GM23338 (cell line): ENCODE data around the gene CCDC149. TPM values are rescaled to one million over a fixed set of nuclear protein-coding genes. Genes with fewer than 3 reads are reported as not detected.

ENCODE experiments used
- ATAC-seq: fragments of 200-7000 bp; cut with Tn5 transposase; 3 replicates; pipeline ENCODE4 v1.9.1; 2020
- DNase-seq: peaks from one replicate; pipeline ENCODE4 v3.0.0-alpha.2; 2015; ENCODE audit warnings: low spot score
- H2AFZ ChIP-seq: fragments of 200-600 bp; sonication (generic); 2 replicates; pipeline ENCODE4 v1.8.0; 2016; ENCODE audit warnings: antibody characterized with exemption, mild to moderate bottlenecking, moderate library complexity
- H3F3A ChIP-seq: fragments of 200-600 bp; sonication (generic); replicated peaks from 2 replicates; pipeline ENCODE4 v1.8.0; 2017; ENCODE audit warnings: antibody characterized with exemption, mixed run types, low read depth
- H3K27ac ChIP-seq: fragments of 200-600 bp; sonication (generic); 2 replicates; pipeline ENCODE4 v1.6.1; 2016; ENCODE audit warnings: low read depth
- H3K27me3 ChIP-seq: fragments of 200-600 bp; sonication (generic); 2 replicates; pipeline ENCODE4 v1.8.0; 2016; ENCODE audit warnings: mild to moderate bottlenecking, mixed run types, moderate library complexity; ENCODE audit not compliant: insufficient read depth
- H3K36me3 ChIP-seq: fragments of 200-600 bp; sonication (generic); 2 replicates; pipeline ENCODE4 v1.8.0; 2016; ENCODE audit warnings: mild to moderate bottlenecking; ENCODE audit not compliant: insufficient read depth
- H3K4me1 ChIP-seq: fragments of 200-600 bp; sonication (generic); 2 replicates; pipeline ENCODE4 v1.8.0; 2016; ENCODE audit warnings: mild to moderate bottlenecking, moderate library complexity; ENCODE audit not compliant: insufficient read depth
- H3K4me2 ChIP-seq: fragments of 200-600 bp; sonication (generic); 2 replicates; pipeline ENCODE4 v1.7.1; 2017; ENCODE audit warnings: mixed run types
- H3K4me3 ChIP-seq: fragments of 200-600 bp; sonication (generic); 2 replicates; pipeline ENCODE4 v1.6.1; 2016; ENCODE audit warnings: mixed run types
- H3K79me2 ChIP-seq: fragments of 200-600 bp; sonication (generic); replicated peaks from 2 replicates; pipeline ENCODE4 v1.8.0; 2017; ENCODE audit warnings: mild to moderate bottlenecking; ENCODE audit not compliant: insufficient read depth
- H3K9me2 ChIP-seq: fragments of 200-600 bp; sonication (generic); 2 replicates; pipeline ENCODE4 v1.8.0; 2017; ENCODE audit not compliant: insufficient read depth
- H4K20me1 ChIP-seq: fragments of 200-600 bp; sonication (generic); replicated peaks from 2 replicates; pipeline ENCODE4 v1.8.0; 2017; ENCODE audit warnings: mild to moderate bottlenecking; ENCODE audit not compliant: insufficient read depth
- H3K27ac Mint-ChIP-seq: 2 replicates; pipeline ENCODE4 v1.8.0; 2020; ENCODE audit warnings: inconsistent platforms, mild to moderate bottlenecking, moderate library complexity, mixed read lengths
- H3K27me3 Mint-ChIP-seq: 3 replicates; pipeline ENCODE4 v1.8.0; 2022; ENCODE audit warnings: low read depth, mild to moderate bottlenecking, moderate library complexity, mixed read lengths, inconsistent platforms; ENCODE audit not compliant: insufficient read depth, poor library complexity
- H3K36me3 Mint-ChIP-seq: 3 replicates; pipeline ENCODE4 v1.8.0; 2021; ENCODE audit warnings: low read depth, mild to moderate bottlenecking, inconsistent platforms, moderate library complexity, mixed read lengths
- H3K4me1 Mint-ChIP-seq: 3 replicates; pipeline ENCODE4 v1.8.0; 2020; ENCODE audit warnings: mild to moderate bottlenecking, inconsistent platforms, mixed read lengths
- H3K4me3 Mint-ChIP-seq: 3 replicates; pipeline ENCODE4 v1.8.0; 2021; ENCODE audit warnings: moderate library complexity, mild to moderate bottlenecking, inconsistent platforms, mixed read lengths
- H3K9me3 Mint-ChIP-seq: 3 replicates; pipeline ENCODE4 v1.8.0; 2020; ENCODE audit warnings: moderate library complexity, mild to moderate bottlenecking, inconsistent platforms, mixed read lengths
- CREB1 ChIP-seq: fragments of 250-450 bp; sonication (Bioruptor Pico); IDR thresholded peaks from 2 replicates; pipeline ENCODE4 v1.5.0; 2020; ENCODE audit warnings: low read depth, mild to moderate bottlenecking, moderate library complexity
- ETS1 ChIP-seq: IDR thresholded peaks from 2 replicates; pipeline ENCODE4 v1.6.1; 2016; ENCODE audit warnings: antibody characterized with exemption
- EZH2 ChIP-seq: fragments of 200-600 bp; sonication (generic); IDR thresholded peaks from one replicate; pipeline ENCODE4 v1.8.0; 2017; ENCODE audit warnings: antibody characterized with exemption, mild to moderate bottlenecking, low read depth; ENCODE audit not compliant: unreplicated experiment
- NANOG ChIP-seq: IDR thresholded peaks from 2 replicates; pipeline ENCODE4 v1.6.1; 2016; ENCODE audit warnings: antibody characterized with exemption, borderline replicate concordance
- POLR2AphosphoS5 ChIP-seq: IDR thresholded peaks from 2 replicates; pipeline ENCODE4 v1.6.1; 2016; ENCODE audit warnings: antibody characterized with exemption, low read depth
- REST ChIP-seq: IDR thresholded peaks from one replicate; pipeline ENCODE4 v1.6.1; 2018; ENCODE audit warnings: antibody characterized with exemption; ENCODE audit not compliant: unreplicated experiment
- STAT1 ChIP-seq: IDR thresholded peaks from one replicate; pipeline ENCODE4 v1.6.1; 2016; ENCODE audit warnings: antibody characterized with exemption; ENCODE audit not compliant: unreplicated experiment
- ZNF114 ChIP-seq: fragments of 250-450 bp; sonication (Bioruptor Pico); IDR thresholded peaks from 2 replicates; pipeline ENCODE4 v1.5.0; 2020; ENCODE audit warnings: mild to moderate bottlenecking, moderate library complexity
- ZNF331 ChIP-seq: fragments of 250-450 bp; sonication (Bioruptor Pico); IDR thresholded peaks from 2 replicates; pipeline ENCODE4 v1.5.0; 2020; ENCODE audit warnings: low read depth, mild to moderate bottlenecking, moderate library complexity
- ZNF462 ChIP-seq: fragments of 250-450 bp; sonication (Bioruptor Pico); IDR thresholded peaks from 2 replicates; pipeline ENCODE4 v1.5.0; 2020; ENCODE audit warnings: mild to moderate bottlenecking, moderate library complexity
- polyA plus RNA-seq: library from polyadenylated mRNA; unstranded; fragments of >200 nt; fragmentation: Nextera tagmentation; extraction: Ambion mirVana; gene quantifications from 2 replicates; pipeline ENCODE4 v1.2.1, GENCODE V29; 2016
- total RNA-seq: library from RNA; depleted of rRNA; stranded (reverse); fragments of >200 nt; shearing (Covaris generic); gene quantifications from 2 replicates; pipeline ENCODE4 v1.2.3, GENCODE V29; 2014

The CCDC149 gene
- total and polyA plus RNA-seq, 2 experiments from 2014 or later = 2.6 to 6.4 TPM

GRCh38 chr4:24914460-24914859, 1.6 kb upstream of the CCDC149 start:
- DNase-seq (no peak), ATAC-seq (no peak)
- Histone ChIP-seq H4K20me1 (0 out of 2 replicates have a peak, but pooled peaks cover 4% of the 10 kb centered on the region), H3K9me2 (0 out of 2 replicates have a peak, but pooled peaks cover 4% of the 10 kb centered on the region), H3K27ac (no peak overlapping the region), H3K27me3 (peaks cover 25% of the 10 kb centered on the region; the same call in 1 of the 2 replicates), H3K4me3 (no peak overlapping the region), H3K79me2 (no peaks in the 10 kb centered on the region), H3F3A (no peaks in the 10 kb centered on the region), H2AFZ (no peak overlapping the region), H3K4me1 (peaks cover 18% of the 10 kb centered on the region), H3K36me3 (peaks cover 7% of the 10 kb centered on the region), H3K4me2 (no peak overlapping the region)
- TF ChIP-seq ZNF114 (no peak), ZNF331 (CRISPR knock-in tag) (peak; percentile 71)
- peaks cover 35% of the 10 kb centered on the region for H3K9me3 Mint-ChIP-seq
- peaks cover 24% of the 10 kb centered on the region for H3K4me1 Mint-ChIP-seq
- peaks cover 24% of the 10 kb centered on the region for H3K36me3 Mint-ChIP-seq
- H3K27ac Mint-ChIP-seq = no peak overlapping the region
- H3K27me3 Mint-ChIP-seq = peaks cover 15% of the 10 kb centered on the region
- H3K4me3 Mint-ChIP-seq = no peak overlapping the region

- Histone ChIP-seq H4K20me1 (0 out of 2 replicates have a peak, but pooled peaks cover 4% of the 10 kb centered on the region), H3K27me3 (peaks cover 25% of the 10 kb centered on the region; the same call in 1 of the 2 replicates), H3K4me1 (peaks cover 18% of the 10 kb centered on the region), H3K27ac (no peak overlapping the region), H3K36me3 (peaks cover 9% of the 10 kb centered on the region), H3K79me2 (no peaks in the 10 kb centered on the region), H3K4me3 (peak overlapping the region; percentile 57), H2AFZ (peak overlapping the region; percentile 91; the same call in 1 of the 2 replicates), H3K9me2 (0 out of 2 replicates have a peak, but pooled peaks cover 4% of the 10 kb centered on the region), H3F3A (no peaks in the 10 kb centered on the region), H3K4me2 (peak overlapping the region; percentile 82)
- peak overlapping the region; percentile 74 for H3K4me3 Mint-ChIP-seq
- H3K4me1 Mint-ChIP-seq = peaks cover 22% of the 10 kb centered on the region
- no peak overlapping the region for H3K27ac Mint-ChIP-seq
- H3K36me3 Mint-ChIP-seq = peaks cover 38% of the 10 kb centered on the region
- ATAC-seq (no peak), DNase-seq (no peak)
- peaks cover 15% of the 10 kb centered on the region for H3K27me3 Mint-ChIP-seq
- peaks cover 45% of the 10 kb centered on the region for H3K9me3 Mint-ChIP-seq
- TF ChIP-seq ZNF114 (no peak), ETS1 (no peak), REST (no peak), STAT1 (no peak), CREB1 (no peak), EZH2 (no peak), NANOG (no peak), ZNF331 (CRISPR knock-in tag) (no peak), POLR2AphosphoS5 (no peak), ZNF462 (no peak)
Observed at GRCh38 chr4:24913119-24913485, 260 bp upstream of the CCDC149 start.
